HEK293 (cell line): ENCODE data around the gene C10orf88.

Experiments used
- CTCF ChIA-PET: fragments of 350-600 bp; formaldehyde crosslinking; extraction: SDS; loops from one replicate; lab custom pipeline; 2021; ENCODE audit warnings: antibody characterized with exemption; lab: Yijun Ruan, JAX
- POLR2A ChIA-PET: fragments of 300-600 bp; formaldehyde crosslinking; extraction: SDS; loops from one replicate; lab custom pipeline; 2020; ENCODE audit warnings: antibody characterized with exemption, inconsistent platforms; lab: Yijun Ruan, JAX
- H3K27ac ChIP-seq: fragments of 200-500 bp; sonication (Bioruptor generic); 2 replicates; pipeline ENCODE4 v1.5.1; 2014; ENCODE audit warnings: low read depth, low read length, control low read depth, inconsistent platforms; ENCODE audit errors: extremely low read depth
- H3K36me3 ChIP-seq, 2 experiments: fragments of 200-500 bp in 1 of 2; sonication (Bioruptor generic) in 1 of 2; 1 replicate in 1 of 2; 2 replicates in 1 of 2; pipeline ENCODE4 v1.5.1; 2014 to 2017; ENCODE audit warnings: inconsistent platforms in 2 of 2, low read length in 2 of 2; ENCODE audit not compliant: control insufficient read depth in 2 of 2, insufficient read depth in 1 of 2
- H3K4me1 ChIP-seq: fragments of 200-500 bp; sonication (Bioruptor generic); 2 replicates; pipeline ENCODE4 v1.5.1; 2014; ENCODE audit warnings: mild to moderate bottlenecking, low read length, inconsistent platforms; ENCODE audit not compliant: control insufficient read depth, insufficient read depth
- H3K4me3 ChIP-seq: 2 replicates; pipeline ENCODE4 v1.5.1; 2011; ENCODE audit warnings: low read depth, mild to moderate bottlenecking, control low read depth, low read length, moderate library complexity
- H3K9me3 ChIP-seq: fragments of 200-500 bp; sonication (Bioruptor generic); 2 replicates; pipeline ENCODE4 v1.5.1; 2014; ENCODE audit warnings: low read depth, low read length, inconsistent platforms; ENCODE audit not compliant: control insufficient read depth, insufficient read depth
- HIC1 ChIP-seq: fragments of 450-650 bp; formaldehyde crosslinking; IDR thresholded peaks from 2 replicates; pipeline ENCODE4 v1.5.1; 2016; ENCODE audit warnings: missing biosample characterization, missing genetic modification characterization
- MEIS1 ChIP-seq: sonication (generic); formaldehyde crosslinking; IDR thresholded peaks from 2 replicates; pipeline ENCODE4 v1.8.1; 2022; ENCODE audit warnings: missing genetic modification reagents, mild to moderate bottlenecking, borderline replicate concordance
- MYNN ChIP-seq: fragments of 450-650 bp; formaldehyde crosslinking; IDR thresholded peaks from 2 replicates; pipeline ENCODE4 v1.5.1; 2016; ENCODE audit warnings: missing biosample characterization, missing genetic modification characterization, borderline replicate concordance
- OSR2 ChIP-seq: fragments of 450-650 bp; formaldehyde crosslinking; IDR thresholded peaks from 2 replicates; pipeline ENCODE4 v1.5.1; 2016; ENCODE audit warnings: missing biosample characterization, missing genetic modification characterization
- ZBTB49 ChIP-seq: fragments of 450-650 bp; formaldehyde crosslinking; IDR thresholded peaks from 2 replicates; pipeline ENCODE4 v1.5.1; 2016; ENCODE audit warnings: missing biosample characterization, missing genetic modification characterization, low read depth
- ZFP37 ChIP-seq: fragments of 450-650 bp; formaldehyde crosslinking; IDR thresholded peaks from 2 replicates; pipeline ENCODE4 v1.5.1; 2016; ENCODE audit warnings: missing biosample characterization, missing genetic modification characterization
- ZNF121 ChIP-seq: fragments of 450-650 bp; formaldehyde crosslinking; IDR thresholded peaks from 2 replicates; pipeline ENCODE4 v1.5.1; 2016; ENCODE audit warnings: missing biosample characterization, missing genetic modification characterization
- ZNF174 ChIP-seq: fragments of 450-650 bp; formaldehyde crosslinking; IDR thresholded peaks from 2 replicates; pipeline ENCODE4 v1.5.0; 2017; ENCODE audit warnings: missing biosample characterization, mild to moderate bottlenecking, missing genetic modification characterization
- ZNF2 ChIP-seq: fragments of 450-650 bp; formaldehyde crosslinking; IDR thresholded peaks from 2 replicates; pipeline ENCODE4 v1.5.1; 2016; ENCODE audit warnings: missing biosample characterization, missing genetic modification characterization
- ZNF24 ChIP-seq: fragments of 450-650 bp; formaldehyde crosslinking; IDR thresholded peaks from 2 replicates; pipeline ENCODE4 v1.5.1; 2016; ENCODE audit warnings: missing biosample characterization, missing genetic modification characterization
- ZNF274 ChIP-seq, 2 experiments: fragments of 200-500 bp in 1 of 2; fragments of 450-650 bp in 1 of 2; sonication (Bioruptor generic) in 1 of 2; formaldehyde crosslinking in 1 of 2; IDR thresholded peaks; 2 replicates each; pipeline versions ENCODE4 v1.5.1 to v1.6.1; 2014 to 2016; ENCODE audit warnings: borderline replicate concordance in 1 of 2, inconsistent platforms in 1 of 2, low read length in 1 of 2, missing biosample characterization in 1 of 2, missing genetic modification characterization in 1 of 2
- ZNF311 ChIP-seq: fragments of 450-650 bp; formaldehyde crosslinking; IDR thresholded peaks from 2 replicates; pipeline ENCODE4 v1.5.1; 2017; ENCODE audit warnings: missing biosample characterization, missing genetic modification characterization, borderline replicate concordance
- ZNF362 ChIP-seq: fragments of 450-650 bp; formaldehyde crosslinking; IDR thresholded peaks from 2 replicates; pipeline ENCODE4 v1.5.1; 2016; ENCODE audit warnings: missing biosample characterization, missing genetic modification characterization
- ZNF398 ChIP-seq: fragments of 450-650 bp; formaldehyde crosslinking; IDR thresholded peaks from 2 replicates; pipeline ENCODE4 v1.5.1; 2017; ENCODE audit warnings: missing biosample characterization, missing genetic modification characterization
- ZNF473 ChIP-seq: fragments of 450-650 bp; formaldehyde crosslinking; IDR thresholded peaks from 2 replicates; pipeline ENCODE4 v1.5.1; 2017; ENCODE audit warnings: missing biosample characterization, missing genetic modification characterization
- ZNF692 ChIP-seq: fragments of 450-650 bp; formaldehyde crosslinking; IDR thresholded peaks from 2 replicates; pipeline ENCODE4 v1.5.1; 2016; ENCODE audit warnings: missing biosample characterization, missing genetic modification characterization
- ZNF76 ChIP-seq: fragments of 450-650 bp; formaldehyde crosslinking; IDR thresholded peaks from 2 replicates; pipeline ENCODE4; 2016; ENCODE audit warnings: low read depth, missing biosample characterization, missing genetic modification characterization, borderline replicate concordance
- TF ChIP-seq, protein P1 (sequence below): fragments of 450-650 bp; formaldehyde crosslinking; IDR thresholded peaks from 2 replicates; pipeline ENCODE4 v1.5.1; 2016; ENCODE audit warnings: missing biosample characterization, missing genetic modification characterization
- TF ChIP-seq, protein P2 (sequence below): fragments of 450-650 bp; formaldehyde crosslinking; conservative IDR thresholded peaks from 2 replicates; pipeline ENCODE4 v1.5.1; 2016; ENCODE audit warnings: low read depth, missing biosample characterization, missing genetic modification characterization

Gene C10orf88

DNA sequence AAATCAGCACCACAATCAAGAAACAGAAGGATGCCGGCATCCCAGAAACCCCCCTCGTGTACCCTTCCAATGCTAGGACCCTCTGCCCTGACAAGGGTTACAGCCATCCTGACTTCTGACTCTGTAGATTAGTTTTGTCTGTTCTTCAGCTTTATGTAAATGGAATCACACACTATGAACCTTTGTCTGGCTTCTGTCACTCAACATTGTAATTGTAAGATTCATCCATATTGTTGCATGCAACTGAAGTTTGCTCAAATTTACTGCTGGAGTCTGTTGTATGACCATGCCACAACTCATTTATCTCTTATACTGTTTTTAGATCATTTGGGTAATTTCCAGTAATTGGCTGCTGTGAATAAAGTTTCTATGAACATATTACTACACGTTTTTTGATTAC, 46.1 kb upstream of the C10orf88 start (continued):
- TF ChIP-seq ZNF121 (tag by site-specific recombination) (no peak), ZNF692 (no peak), ZNF2 (tag by site-specific recombination) (no peak), MEIS1 (CRISPR knock-in tag) (no peak), ZNF362 (no peak)
- TF ChIP-seq, all 188 proteins: peak for 0

DNA sequence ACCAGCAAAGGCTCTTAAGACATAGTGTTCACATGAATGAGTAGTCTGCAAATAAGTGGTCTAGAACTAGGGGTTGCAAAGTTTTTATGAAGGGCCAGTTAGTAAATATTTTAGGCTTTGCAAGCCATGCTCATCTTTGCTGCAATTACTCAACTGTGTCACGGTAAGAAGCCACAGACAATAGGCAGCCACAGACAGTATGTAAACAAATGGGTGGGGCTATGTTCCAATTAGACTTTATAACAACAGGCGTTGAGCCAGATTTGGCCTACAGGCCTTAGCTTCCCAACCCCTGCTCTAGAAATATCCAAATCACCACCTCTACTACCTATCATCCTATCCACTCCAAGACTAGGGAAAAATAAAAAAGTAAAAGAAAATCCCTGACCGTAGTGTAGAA, 45.3 kb upstream of the C10orf88 start:
- POLR2A ChIA-PET: interaction anchor here (1.2 kb wide), 1 partner anchor 11 kb away, joined by 3 read pairs; no protein-coding TSS in a partner anchor
- no peak overlapping the region for H3K27ac ChIP-seq
- CTCF ChIA-PET: interaction anchor here (1.7 kb wide), 1 partner anchor 16 kb away, joined by 6 read pairs; no protein-coding TSS in a partner anchor
- H3K4me1 ChIP-seq: peaks cover 17% of the 10 kb centered on the region
- H3K9me3 ChIP-seq: no peaks in the 10 kb centered on the region
- TF ChIP-seq ZNF398 (tag by site-specific recombination) (no peak), ZNF473 (tag by site-specific recombination) (no peak), OSR2 (no peak), MYNN (tag by site-specific recombination) (no peak), HIC1 (tag by site-specific recombination) (no peak), ZNF174 (tag by site-specific recombination) (no peak), ZNF274 (IDR thresholded peaks at IDR 0.05; ENCODE audit: low read length) (no peak), ZNF274 (tag by site-specific recombination; IDR thresholded peaks at IDR 0.05; ENCODE audit: borderline replicate concordance) (no peak), ZNF311 (tag by site-specific recombination) (no peak), ZFP37 (tag by site-specific recombination) (no peak), ZNF76 (no peak), ZNF24 (tag by site-specific recombination) (no peak), ZBTB49 (no peak)
- TF ChIP-seq, protein P1, sequence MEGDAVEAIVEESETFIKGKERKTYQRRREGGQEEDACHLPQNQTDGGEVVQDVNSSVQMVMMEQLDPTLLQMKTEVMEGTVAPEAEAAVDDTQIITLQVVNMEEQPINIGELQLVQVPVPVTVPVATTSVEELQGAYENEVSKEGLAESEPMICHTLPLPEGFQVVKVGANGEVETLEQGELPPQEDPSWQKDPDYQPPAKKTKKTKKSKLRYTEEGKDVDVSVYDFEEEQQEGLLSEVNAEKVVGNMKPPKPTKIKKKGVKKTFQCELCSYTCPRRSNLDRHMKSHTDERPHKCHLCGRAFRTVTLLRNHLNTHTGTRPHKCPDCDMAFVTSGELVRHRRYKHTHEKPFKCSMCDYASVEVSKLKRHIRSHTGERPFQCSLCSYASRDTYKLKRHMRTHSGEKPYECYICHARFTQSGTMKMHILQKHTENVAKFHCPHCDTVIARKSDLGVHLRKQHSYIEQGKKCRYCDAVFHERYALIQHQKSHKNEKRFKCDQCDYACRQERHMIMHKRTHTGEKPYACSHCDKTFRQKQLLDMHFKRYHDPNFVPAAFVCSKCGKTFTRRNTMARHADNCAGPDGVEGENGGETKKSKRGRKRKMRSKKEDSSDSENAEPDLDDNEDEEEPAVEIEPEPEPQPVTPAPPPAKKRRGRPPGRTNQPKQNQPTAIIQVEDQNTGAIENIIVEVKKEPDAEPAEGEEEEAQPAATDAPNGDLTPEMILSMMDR: no peak
- TF ChIP-seq, protein P2, sequence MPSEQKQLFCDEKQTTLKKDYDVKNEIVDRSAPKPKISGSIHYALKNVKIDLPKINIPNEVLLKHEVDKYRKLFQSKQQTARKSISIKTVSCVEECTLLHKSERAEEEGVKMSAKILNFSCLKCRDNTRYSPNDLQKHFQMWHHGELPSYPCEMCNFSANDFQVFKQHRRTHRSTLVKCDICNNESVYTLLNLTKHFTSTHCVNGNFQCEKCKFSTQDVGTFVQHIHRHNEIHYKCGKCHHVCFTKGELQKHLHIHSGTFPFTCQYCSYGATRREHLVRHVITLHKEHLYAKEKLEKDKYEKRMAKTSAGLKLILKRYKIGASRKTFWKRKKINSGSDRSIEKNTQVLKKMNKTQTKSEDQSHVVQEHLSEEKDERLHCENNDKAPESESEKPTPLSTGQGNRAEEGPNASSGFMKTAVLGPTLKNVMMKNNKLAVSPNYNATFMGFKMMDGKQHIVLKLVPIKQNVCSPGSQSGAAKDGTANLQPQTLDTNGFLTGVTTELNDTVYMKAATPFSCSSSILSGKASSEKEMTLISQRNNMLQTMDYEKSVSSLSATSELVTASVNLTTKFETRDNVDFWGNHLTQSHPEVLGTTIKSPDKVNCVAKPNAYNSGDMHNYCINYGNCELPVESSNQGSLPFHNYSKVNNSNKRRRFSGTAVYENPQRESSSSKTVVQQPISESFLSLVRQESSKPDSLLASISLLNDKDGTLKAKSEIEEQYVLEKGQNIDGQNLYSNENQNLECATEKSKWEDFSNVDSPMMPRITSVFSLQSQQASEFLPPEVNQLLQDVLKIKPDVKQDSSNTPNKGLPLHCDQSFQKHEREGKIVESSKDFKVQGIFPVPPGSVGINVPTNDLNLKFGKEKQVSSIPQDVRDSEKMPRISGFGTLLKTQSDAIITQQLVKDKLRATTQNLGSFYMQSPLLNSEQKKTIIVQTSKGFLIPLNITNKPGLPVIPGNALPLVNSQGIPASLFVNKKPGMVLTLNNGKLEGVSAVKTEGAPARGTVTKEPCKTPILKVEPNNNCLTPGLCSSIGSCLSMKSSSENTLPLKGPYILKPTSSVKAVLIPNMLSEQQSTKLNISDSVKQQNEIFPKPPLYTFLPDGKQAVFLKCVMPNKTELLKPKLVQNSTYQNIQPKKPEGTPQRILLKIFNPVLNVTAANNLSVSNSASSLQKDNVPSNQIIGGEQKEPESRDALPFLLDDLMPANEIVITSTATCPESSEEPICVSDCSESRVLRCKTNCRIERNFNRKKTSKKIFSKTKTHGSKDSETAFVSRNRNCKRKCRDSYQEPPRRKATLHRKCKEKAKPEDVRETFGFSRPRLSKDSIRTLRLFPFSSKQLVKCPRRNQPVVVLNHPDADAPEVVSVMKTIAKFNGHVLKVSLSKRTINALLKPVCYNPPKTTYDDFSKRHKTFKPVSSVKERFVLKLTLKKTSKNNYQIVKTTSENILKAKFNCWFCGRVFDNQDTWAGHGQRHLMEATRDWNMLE (tag by site-specific recombination): no peak
- TF ChIP-seq, all 188 proteins: peak for 0
- Histone ChIP-seq H3K4me3 (no peak overlapping the region), H3K36me3 (peaks cover 16 to 35% of the 10 kb centered on the region in 2 experiments; a peak in 2 of 3 replicates)
